IMR-90 (cell line): ENCODE data around the gene PARD3. TPM values are rescaled to one million over a fixed set of nuclear protein-coding genes. Genes with fewer than 3 reads are reported as not detected.

Experiments
- ATAC-seq: fragments of 200-7000 bp; cut with Tn5 transposase; 2 replicates; pipeline ENCODE4 v1.9.1; 2020; ENCODE audit warnings: low read depth, mild to moderate bottlenecking, moderate library complexity
- BruUV-seq: library from RNA; stranded (reverse); fragments of 400-500 nt; replicated peaks from 2 replicates; lab custom pipeline; 2021; lab: Mats Ljungman, UMichigan
- CTCF ChIA-PET: fragments of 300-600 bp; formaldehyde crosslinking; extraction: SDS; loops from one replicate; lab custom pipeline; 2021; ENCODE audit warnings: antibody characterized with exemption; lab: Yijun Ruan, JAX
- POLR2A ChIA-PET: fragments of 300-600 bp; sonication (Branson Sonifier 250); formaldehyde crosslinking; loops from one replicate; lab custom pipeline; 2022; ENCODE audit warnings: antibody characterized with exemption; ENCODE audit not compliant: unreplicated experiment; lab: Charles Lee
- DNase-seq: peaks from one replicate; pipeline ENCODE4 v3.0.0; 2013
- H2AFZ ChIP-seq: replicated peaks from 2 replicates; pipeline ENCODE3; 2013; ENCODE audit warnings: low read length, mild to moderate bottlenecking; ENCODE audit not compliant: poor library complexity
- H2AK5ac ChIP-seq: 2 replicates; pipeline ENCODE4 v1.6.1; 2013; ENCODE audit warnings: low read depth, low read length, inconsistent platforms
- H2AK9ac ChIP-seq: replicated peaks from 2 replicates; pipeline ENCODE3; 2013; ENCODE audit warnings: mild to moderate bottlenecking, low read depth, low read length, moderate library complexity; ENCODE audit not compliant: poor library complexity
- H2BK120ac ChIP-seq: 2 replicates; pipeline ENCODE4 v1.6.1; 2013; ENCODE audit warnings: low read depth, low read length, inconsistent platforms
- H2BK15ac ChIP-seq: 3 replicates; pipeline ENCODE4 v1.6.1; 2013; ENCODE audit warnings: low read depth, low read length, inconsistent platforms
- H2BK20ac ChIP-seq: 2 replicates; pipeline ENCODE4 v1.6.1; 2013; ENCODE audit warnings: low read depth, mild to moderate bottlenecking, inconsistent platforms, low read length, moderate library complexity
- H2BK5ac ChIP-seq: 2 replicates; pipeline ENCODE4 v1.6.1; 2013; ENCODE audit warnings: mild to moderate bottlenecking, low read depth, low read length, inconsistent platforms; ENCODE audit not compliant: poor library complexity, severe bottlenecking
- H3K14ac ChIP-seq: replicated peaks from 2 replicates; pipeline ENCODE4 v1.6.1; 2013; ENCODE audit warnings: low read depth, low read length, inconsistent platforms
- H3K18ac ChIP-seq: 2 replicates; pipeline ENCODE4 v1.6.1; 2013; ENCODE audit warnings: low read depth, low read length, control low read depth
- H3K23ac ChIP-seq: 2 replicates; pipeline ENCODE4 v1.6.1; 2013; ENCODE audit warnings: low read depth, low read length, inconsistent platforms
- H3K27ac ChIP-seq: 2 replicates; pipeline ENCODE4 v1.5.1; 2013; ENCODE audit warnings: mild to moderate bottlenecking, control low read depth, low read length; ENCODE audit not compliant: insufficient read depth
- H3K27me3 ChIP-seq: 2 replicates; pipeline ENCODE4 v1.6.1; 2013; ENCODE audit warnings: low read length; ENCODE audit not compliant: control insufficient read depth, insufficient read depth
- H3K36me3 ChIP-seq: 2 replicates; pipeline ENCODE4 v1.6.1; 2013; ENCODE audit warnings: low read length, mixed read lengths; ENCODE audit not compliant: control insufficient read depth, insufficient read depth
- H3K4ac ChIP-seq: 2 replicates; pipeline ENCODE4 v1.6.1; 2013; ENCODE audit warnings: low read depth, low read length, inconsistent platforms
- H3K4me1 ChIP-seq: 2 replicates; pipeline ENCODE4 v1.6.1; 2013; ENCODE audit warnings: low read length, mixed read lengths; ENCODE audit not compliant: control insufficient read depth, insufficient read depth
- H3K4me2 ChIP-seq: 2 replicates; pipeline ENCODE4 v1.6.1; 2013; ENCODE audit warnings: low read depth, mild to moderate bottlenecking, control low read depth, low read length, moderate library complexity
- H3K4me3 ChIP-seq: 2 replicates; pipeline ENCODE4 v1.5.1; 2013; ENCODE audit warnings: low read depth, mild to moderate bottlenecking, control low read depth, low read length, moderate library complexity; ENCODE audit not compliant: insufficient read depth
- H3K56ac ChIP-seq: 2 replicates; pipeline ENCODE4 v1.6.1; 2013; ENCODE audit warnings: low read length, inconsistent platforms; ENCODE audit not compliant: insufficient read depth; ENCODE audit errors: extremely low read depth
- H3K79me1 ChIP-seq, 2 experiments: 2 replicates each; pipeline ENCODE4 v1.6.1; 2013; ENCODE audit warnings: low read length in 2 of 2, inconsistent platforms in 1 of 2, low read depth in 1 of 2
- H3K9ac ChIP-seq: 2 replicates; pipeline ENCODE4 v1.6.1; 2013; ENCODE audit warnings: low read depth, low read length, control low read depth
- H3K9me1 ChIP-seq: 2 replicates; pipeline ENCODE4 v1.6.1; 2013; ENCODE audit warnings: low read length, inconsistent platforms; ENCODE audit not compliant: insufficient read depth
- H3K9me3 ChIP-seq: 2 replicates; pipeline ENCODE4 v1.6.1; 2013; ENCODE audit warnings: low read length; ENCODE audit not compliant: control insufficient read depth, insufficient read depth
- H4K20me1 ChIP-seq: 2 replicates; pipeline ENCODE4 v1.6.1; 2013; ENCODE audit warnings: low read length, inconsistent platforms; ENCODE audit not compliant: insufficient read depth
- H4K5ac ChIP-seq: 2 replicates; pipeline ENCODE4 v1.6.1; 2013; ENCODE audit warnings: mild to moderate bottlenecking, low read depth, low read length, control low read depth
- H4K8ac ChIP-seq, 2 experiments: 2 replicates each; pipeline ENCODE4 v1.6.1; 2013; ENCODE audit warnings: low read depth in 2 of 2, low read length in 2 of 2, control low read depth in 1 of 2, inconsistent platforms in 1 of 2
- H4K91ac ChIP-seq: 2 replicates; pipeline ENCODE4 v1.6.1; 2013; ENCODE audit warnings: low read depth, low read length, inconsistent platforms; ENCODE audit not compliant: insufficient read depth
- BHLHE40 ChIP-seq: fragments of 150-350 bp; IDR thresholded peaks from 2 replicates; pipeline ENCODE4 v1.6.1; 2016; ENCODE audit warnings: mild to moderate bottlenecking, low read depth, low read length
- CEBPB ChIP-seq: IDR thresholded peaks from 2 replicates; pipeline ENCODE4 v1.6.1; 2012; ENCODE audit warnings: low read depth, low read length, improper control_type of control experiment
- CHD1 ChIP-seq: IDR thresholded peaks from 2 replicates; pipeline ENCODE4 v1.6.1; 2012; ENCODE audit warnings: low read depth, low read length, improper control_type of control experiment
- FOS ChIP-seq: fragments of 150-350 bp; IDR thresholded peaks from 2 replicates; pipeline ENCODE4 v1.6.1; 2016; ENCODE audit warnings: low read depth, low read length
- MAFK ChIP-seq: IDR thresholded peaks from 2 replicates; pipeline ENCODE4 v1.6.1; 2012; ENCODE audit warnings: low read depth, low read length, improper control_type of control experiment
- MAZ ChIP-seq: IDR thresholded peaks from 2 replicates; pipeline ENCODE4 v1.6.1; 2012; ENCODE audit warnings: low read depth, mild to moderate bottlenecking, low read length, improper control_type of control experiment, moderate library complexity, borderline replicate concordance
- MXI1 ChIP-seq: IDR thresholded peaks from 2 replicates; pipeline ENCODE4 v1.6.1; 2012; ENCODE audit warnings: low read depth, mild to moderate bottlenecking, low read length, moderate library complexity, borderline replicate concordance
- NFE2L2 ChIP-seq: fragments of 150-350 bp; IDR thresholded peaks from 2 replicates; pipeline ENCODE4 v1.6.1; 2016; ENCODE audit warnings: low read depth, mild to moderate bottlenecking, low read length
- POLR2A ChIP-seq: IDR thresholded peaks from 2 replicates; pipeline ENCODE4 v1.6.1; 2012; ENCODE audit warnings: mild to moderate bottlenecking, low read depth, low read length
- RAD21 ChIP-seq: IDR thresholded peaks from 2 replicates; pipeline ENCODE4 v1.6.1; 2012; ENCODE audit warnings: low read length, improper control_type of control experiment
- RCOR1 ChIP-seq: IDR thresholded peaks from 2 replicates; pipeline ENCODE4 v1.6.1; 2012; ENCODE audit warnings: mild to moderate bottlenecking, low read length, improper control_type of control experiment; ENCODE audit not compliant: insufficient replicate concordance
- RFX5 ChIP-seq: IDR thresholded peaks from 2 replicates; pipeline ENCODE4 v1.8.0; 2012; ENCODE audit warnings: low read depth, mild to moderate bottlenecking, low read length, moderate library complexity
- SMC3 ChIP-seq: fragments of 150-350 bp; IDR thresholded peaks from 2 replicates; pipeline ENCODE4 v1.6.1; 2016; ENCODE audit warnings: low read depth, mild to moderate bottlenecking, antibody characterized with exemption, low read length, moderate library complexity
- WGBS, 2 experiments: methylation state at CpG; one replicate each; pipeline versions ENCODE4 v1.1.5 to v1.1.7; 2013; ENCODE audit warnings: missing lambda C conversion rate in 2 of 2; ENCODE audit not compliant: insufficient read length in 1 of 2; ENCODE audit errors: extremely low coverage in 2 of 2; 5-methylcytosine and 5-hydroxymethylcytosine counted together
- dilution Hi-C: fragments of 300-500 bp; cut with HindIII; formaldehyde crosslinking; loops from one replicate; pipeline ENCODE4 v1.14.3; 2018; ENCODE audit warnings: low sequenced_read_pairs; ENCODE audit not compliant: unreplicated experiment
- in situ Hi-C: fragments of 300-500 bp; cut with MboI; formaldehyde crosslinking; loops from 3 replicates; pipeline ENCODE4 v1.14.3; 2019; ENCODE audit warnings: low sequenced_read_pairs, inconsistent platforms, mixed read lengths
- intact Hi-C: fragments of 100-400 bp; cut with micrococcal nuclease; formaldehyde crosslinking; loops from 2 replicates; pipeline ENCODE4 v1.10.0; 2022
- polyA plus RNA-seq, 3 experiments: library from polyadenylated mRNA; depleted of rRNA; stranded (reverse); fragments of >200 nt; gene quantifications; 2 replicates each; pipeline ENCODE4 v1.2.3, GENCODE V29; 2012; ENCODE audit warnings: low replicate concordance in 1 of 3
- total RNA-seq: library from RNA; depleted of rRNA; stranded (reverse); fragments of >200 nt; gene quantifications from 2 replicates; pipeline ENCODE4 v1.2.3, GENCODE V29; 2012
- TF ChIP-seq, protein P1 (sequence below): conservative IDR thresholded peaks from 2 replicates; pipeline ENCODE4 v1.5.1; 2012; ENCODE audit warnings: mild to moderate bottlenecking, low read depth, low read length, improper control_type of control experiment
- TF ChIP-seq, protein P2 (sequence below): fragments of 150-350 bp; IDR thresholded peaks from 2 replicates; pipeline ENCODE4 v1.6.1; 2017; ENCODE audit warnings: mild to moderate bottlenecking, antibody characterized with exemption, low read length, low read depth
- TF ChIP-seq, protein P3 (sequence below): fragments of 150-350 bp; IDR thresholded peaks from 2 replicates; pipeline ENCODE4 v1.6.1; 2016; ENCODE audit warnings: low read depth, mild to moderate bottlenecking, low read length, moderate library complexity, borderline replicate concordance

Gene PARD3
- total and polyA plus RNA-seq, 2 of the 4 experiments (the other 2 are of a cell fraction): 14.6 to 37.5 TPM

DNA sequence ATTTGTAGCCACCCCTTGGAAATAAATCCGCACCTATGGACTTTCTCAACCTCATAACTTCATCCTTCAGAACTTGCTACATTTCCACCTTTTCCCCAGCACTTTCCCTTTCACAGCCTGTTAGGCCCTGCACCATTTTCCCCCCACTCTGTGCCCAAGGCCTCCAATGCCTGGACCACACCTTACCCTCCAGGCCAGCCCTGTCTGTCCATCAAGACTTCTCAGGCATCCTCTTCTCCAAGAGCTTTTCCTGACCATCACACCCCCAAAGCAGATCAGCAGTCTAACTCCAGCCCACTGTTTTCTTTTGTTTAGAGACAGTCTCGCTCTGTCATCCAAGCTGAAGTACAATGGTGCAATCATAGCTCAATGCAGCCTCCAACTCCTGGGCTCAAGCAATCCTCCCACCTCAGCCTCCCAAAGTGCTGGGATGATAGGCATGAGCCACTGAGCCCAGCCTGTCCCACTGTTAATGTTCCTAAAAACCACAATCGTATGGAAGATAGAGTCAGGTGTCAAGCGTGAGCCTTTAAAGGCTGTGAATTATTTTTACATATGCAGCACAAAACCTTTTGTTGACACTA lies 116.8 kb downstream of the PARD3 start:
- Histone ChIP-seq H3K9ac (no peak overlapping the region), H3K18ac (no peak overlapping the region; the same call in 1 of the 2 replicates), H4K91ac (0 out of 2 replicates have a peak overlapping the region, but pooled peaks have one; percentile 22), H3K4me2 (no peak overlapping the region), H3K4ac (peak overlapping the region; percentile 34), H3K14ac (no peak overlapping the region), H3K23ac (no peak overlapping the region), H3K9me1 (peaks cover 12% of the 10 kb centered on the region; the same call in 1 of the 2 replicates), H3K79me1 (peaks cover 37 to 53% of the 10 kb centered on the region in 2 experiments), H4K8ac (no peak overlapping the region), H2AK5ac (no peak overlapping the region), H2BK15ac (no peak overlapping the region), H3K27me3 (no peaks in the 10 kb centered on the region), H4K20me1 (no peaks in the 10 kb centered on the region; the same call in 1 of the 2 replicates), H3K4me3 (no peak overlapping the region), H3K27ac (no peak overlapping the region), H3K4me1 (peaks cover 5% of the 10 kb centered on the region), H2BK5ac (no peak overlapping the region), H2BK20ac (0 out of 2 replicates have a peak overlapping the region, but pooled peaks have one; percentile 8), H2BK120ac (peak overlapping the region; percentile 18; the same call in 1 of the 2 replicates), H4K5ac (no peak overlapping the region), H3K56ac (no peak overlapping the region), H3K36me3 (no peaks in the 10 kb centered on the region), H2AFZ (no peak overlapping the region), H3K9me3 (no peaks in the 10 kb centered on the region), H2AK9ac (no peak overlapping the region)
- CTCF ChIA-PET: no interaction called here
- 100% methylated on average over 1 of the region's 4 CpGs; no CpG with 5 or more reads in 1 of the 2 experiments for WGBS, 2 experiments
- no TSS peak for BruUV-seq
- no peak for TF ChIP-seq POLR2A
- TF ChIP-seq MAZ: no peak
- TF ChIP-seq, protein P1, sequence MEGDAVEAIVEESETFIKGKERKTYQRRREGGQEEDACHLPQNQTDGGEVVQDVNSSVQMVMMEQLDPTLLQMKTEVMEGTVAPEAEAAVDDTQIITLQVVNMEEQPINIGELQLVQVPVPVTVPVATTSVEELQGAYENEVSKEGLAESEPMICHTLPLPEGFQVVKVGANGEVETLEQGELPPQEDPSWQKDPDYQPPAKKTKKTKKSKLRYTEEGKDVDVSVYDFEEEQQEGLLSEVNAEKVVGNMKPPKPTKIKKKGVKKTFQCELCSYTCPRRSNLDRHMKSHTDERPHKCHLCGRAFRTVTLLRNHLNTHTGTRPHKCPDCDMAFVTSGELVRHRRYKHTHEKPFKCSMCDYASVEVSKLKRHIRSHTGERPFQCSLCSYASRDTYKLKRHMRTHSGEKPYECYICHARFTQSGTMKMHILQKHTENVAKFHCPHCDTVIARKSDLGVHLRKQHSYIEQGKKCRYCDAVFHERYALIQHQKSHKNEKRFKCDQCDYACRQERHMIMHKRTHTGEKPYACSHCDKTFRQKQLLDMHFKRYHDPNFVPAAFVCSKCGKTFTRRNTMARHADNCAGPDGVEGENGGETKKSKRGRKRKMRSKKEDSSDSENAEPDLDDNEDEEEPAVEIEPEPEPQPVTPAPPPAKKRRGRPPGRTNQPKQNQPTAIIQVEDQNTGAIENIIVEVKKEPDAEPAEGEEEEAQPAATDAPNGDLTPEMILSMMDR: no peak
- TF ChIP-seq, protein P2, sequence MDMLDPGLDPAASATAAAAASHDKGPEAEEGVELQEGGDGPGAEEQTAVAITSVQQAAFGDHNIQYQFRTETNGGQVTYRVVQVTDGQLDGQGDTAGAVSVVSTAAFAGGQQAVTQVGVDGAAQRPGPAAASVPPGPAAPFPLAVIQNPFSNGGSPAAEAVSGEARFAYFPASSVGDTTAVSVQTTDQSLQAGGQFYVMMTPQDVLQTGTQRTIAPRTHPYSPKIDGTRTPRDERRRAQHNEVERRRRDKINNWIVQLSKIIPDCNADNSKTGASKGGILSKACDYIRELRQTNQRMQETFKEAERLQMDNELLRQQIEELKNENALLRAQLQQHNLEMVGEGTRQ: no peak
- no peak for TF ChIP-seq MAFK
- TF ChIP-seq SMC3: no peak
- no peak for TF ChIP-seq BHLHE40
- TF ChIP-seq, protein P3, sequence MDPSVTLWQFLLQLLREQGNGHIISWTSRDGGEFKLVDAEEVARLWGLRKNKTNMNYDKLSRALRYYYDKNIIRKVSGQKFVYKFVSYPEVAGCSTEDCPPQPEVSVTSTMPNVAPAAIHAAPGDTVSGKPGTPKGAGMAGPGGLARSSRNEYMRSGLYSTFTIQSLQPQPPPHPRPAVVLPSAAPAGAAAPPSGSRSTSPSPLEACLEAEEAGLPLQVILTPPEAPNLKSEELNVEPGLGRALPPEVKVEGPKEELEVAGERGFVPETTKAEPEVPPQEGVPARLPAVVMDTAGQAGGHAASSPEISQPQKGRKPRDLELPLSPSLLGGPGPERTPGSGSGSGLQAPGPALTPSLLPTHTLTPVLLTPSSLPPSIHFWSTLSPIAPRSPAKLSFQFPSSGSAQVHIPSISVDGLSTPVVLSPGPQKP: no peak
- no peak for TF ChIP-seq MXI1
- TF ChIP-seq RFX5: no peak
- no peak for TF ChIP-seq RAD21
- no peak for TF ChIP-seq CEBPB
- no peak for TF ChIP-seq RCOR1
- TF ChIP-seq NFE2L2: no peak
- no peak for TF ChIP-seq FOS
- TF ChIP-seq CHD1: no peak
- dilution Hi-C loops (no loop called here), in situ Hi-C loops (no loop called here), intact Hi-C loops (no loop called here)
- ATAC-seq: no peak
- DNase-seq: no peak
- POLR2A ChIA-PET: no interaction called here
